DND-41 (cell line): Measurements from ENCODE around the gene JMJD8.

ENCODE experiments used
- ATAC-seq: fragments of 200-7000 bp; cut with Tn5 transposase; 3 replicates; pipeline ENCODE4 v1.9.1; 2021; ENCODE audit warnings: low read depth; ENCODE audit not compliant: insufficient read depth
- DNase-seq: peaks from one replicate; pipeline ENCODE4 v3.0.0-alpha.2; 2020
- H2AFZ ChIP-seq: 2 replicates; pipeline ENCODE4 v1.6.0; 2012; ENCODE audit warnings: low read depth, low read length
- H3K27ac ChIP-seq: 2 replicates; pipeline ENCODE4 v1.5.1; 2012; ENCODE audit warnings: low read length, inconsistent platforms
- H3K27me3 ChIP-seq: fragments of 200-600 bp; sonication (generic); 2 replicates; pipeline ENCODE4 v1.6.0; 2012; ENCODE audit warnings: low read length, mild to moderate bottlenecking, inconsistent platforms; ENCODE audit not compliant: insufficient read depth, poor library complexity
- H3K36me3 ChIP-seq: 2 replicates; pipeline ENCODE4 v1.5.1; 2012; ENCODE audit warnings: low read length, inconsistent platforms; ENCODE audit not compliant: insufficient read depth
- H3K4me1 ChIP-seq: 2 replicates; pipeline ENCODE4 v1.5.1; 2012; ENCODE audit warnings: mild to moderate bottlenecking, low read length; ENCODE audit not compliant: insufficient read depth
- H3K4me2 ChIP-seq: 2 replicates; pipeline ENCODE4 v1.6.0; 2012; ENCODE audit warnings: mild to moderate bottlenecking, moderate library complexity, low read length, inconsistent platforms; ENCODE audit not compliant: insufficient read depth
- H3K4me3 ChIP-seq, 2 experiments: fragments of 200-600 bp in 1 of 2; shearing (Covaris generic) in 1 of 2; 2 replicates each; pipeline ENCODE4 v1.5.1; 2012 to 2016; ENCODE audit warnings: inconsistent platforms in 2 of 2, low read length in 2 of 2, mild to moderate bottlenecking in 2 of 2, low read depth in 1 of 2, moderate library complexity in 1 of 2
- H3K79me2 ChIP-seq: 2 replicates; pipeline ENCODE4 v1.6.0; 2012; ENCODE audit warnings: low read length, inconsistent platforms; ENCODE audit not compliant: insufficient read depth
- H3K9ac ChIP-seq: 2 replicates; pipeline ENCODE4 v1.6.0; 2012; ENCODE audit warnings: low read depth, mild to moderate bottlenecking, inconsistent platforms, low read length, moderate library complexity
- H3K9me3 ChIP-seq: 2 replicates; pipeline ENCODE4 v1.5.1; 2012; ENCODE audit warnings: low read length, moderate library complexity, mild to moderate bottlenecking, inconsistent platforms; ENCODE audit not compliant: insufficient read depth, severe bottlenecking
- H4K20me1 ChIP-seq: 2 replicates; pipeline ENCODE4 v1.6.0; 2012; ENCODE audit warnings: low read length; ENCODE audit not compliant: insufficient read depth
- EZH2 ChIP-seq: IDR thresholded peaks from 3 replicates; pipeline ENCODE4 v1.6.1; 2012; ENCODE audit warnings: borderline replicate concordance, low read depth, mild to moderate bottlenecking, moderate library complexity, low read length, inconsistent platforms; ENCODE audit not compliant: severe bottlenecking
- TF ChIP-seq, protein P1 (sequence below): IDR thresholded peaks from 2 replicates; pipeline ENCODE4 v1.5.1; 2012; ENCODE audit warnings: borderline replicate concordance, low read length, moderate library complexity, mild to moderate bottlenecking; ENCODE audit not compliant: poor library complexity, severe bottlenecking; ENCODE audit errors: extremely low read depth

JMJD8 gene

GRCh38 chr16:634996-635395 lies 49.1 kb downstream of the JMJD8 start:
- TF ChIP-seq EZH2, result no peak
- TF ChIP-seq, protein P1, sequence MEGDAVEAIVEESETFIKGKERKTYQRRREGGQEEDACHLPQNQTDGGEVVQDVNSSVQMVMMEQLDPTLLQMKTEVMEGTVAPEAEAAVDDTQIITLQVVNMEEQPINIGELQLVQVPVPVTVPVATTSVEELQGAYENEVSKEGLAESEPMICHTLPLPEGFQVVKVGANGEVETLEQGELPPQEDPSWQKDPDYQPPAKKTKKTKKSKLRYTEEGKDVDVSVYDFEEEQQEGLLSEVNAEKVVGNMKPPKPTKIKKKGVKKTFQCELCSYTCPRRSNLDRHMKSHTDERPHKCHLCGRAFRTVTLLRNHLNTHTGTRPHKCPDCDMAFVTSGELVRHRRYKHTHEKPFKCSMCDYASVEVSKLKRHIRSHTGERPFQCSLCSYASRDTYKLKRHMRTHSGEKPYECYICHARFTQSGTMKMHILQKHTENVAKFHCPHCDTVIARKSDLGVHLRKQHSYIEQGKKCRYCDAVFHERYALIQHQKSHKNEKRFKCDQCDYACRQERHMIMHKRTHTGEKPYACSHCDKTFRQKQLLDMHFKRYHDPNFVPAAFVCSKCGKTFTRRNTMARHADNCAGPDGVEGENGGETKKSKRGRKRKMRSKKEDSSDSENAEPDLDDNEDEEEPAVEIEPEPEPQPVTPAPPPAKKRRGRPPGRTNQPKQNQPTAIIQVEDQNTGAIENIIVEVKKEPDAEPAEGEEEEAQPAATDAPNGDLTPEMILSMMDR, result no peak
- no peaks in the 10 kb centered on the region for H3K27me3 ChIP-seq
- H3K4me2 ChIP-seq, result peak overlapping the region; percentile 92
- H3K4me1 ChIP-seq, result peaks cover 27% of the 10 kb centered on the region
- no peak overlapping the region for H2AFZ ChIP-seq
- H3K36me3 ChIP-seq, result peaks cover 17% of the 10 kb centered on the region
- H3K4me3 ChIP-seq, result peak overlapping the region; percentile 80 to 84; a peak in 3 of 4 replicates
- H4K20me1 ChIP-seq, result peaks cover 28% of the 10 kb centered on the region
- no peaks in the 10 kb centered on the region for H3K9me3 ChIP-seq
- H3K9ac ChIP-seq, result peak overlapping the region; percentile 92
- peaks cover 23% of the 10 kb centered on the region for H3K79me2 ChIP-seq
- DNase-seq (no peak), ATAC-seq (no peak)
- peak overlapping the region; percentile 84 for H3K27ac ChIP-seq

GRCh38 chr16:634051-634670 lies 50.0 kb downstream of the JMJD8 start:
- peaks cover 27% of the 10 kb centered on the region for H3K4me1 ChIP-seq
- no peak overlapping the region for H3K27ac ChIP-seq
- peaks cover 31% of the 10 kb centered on the region for H4K20me1 ChIP-seq
- peak overlapping the region in 1 of 2 experiments; percentile 19; a peak in 1 of 4 replicates for H3K4me3 ChIP-seq
- H3K27me3 ChIP-seq, result no peaks in the 10 kb centered on the region
- no peak overlapping the region for H2AFZ ChIP-seq
- no peak for ATAC-seq
- H3K9me3 ChIP-seq, result no peaks in the 10 kb centered on the region
- H3K36me3 ChIP-seq, result peaks cover 17% of the 10 kb centered on the region
- DNase-seq, result no peak
- H3K79me2 ChIP-seq, result peaks cover 23% of the 10 kb centered on the region
- no peak for TF ChIP-seq EZH2
- TF ChIP-seq, protein P1, result no peak
- H3K9ac ChIP-seq, result peak overlapping the region; percentile 92; the same call in 1 of the 2 replicates
- H3K4me2 ChIP-seq, result peak overlapping the region; percentile 92

DNA sequence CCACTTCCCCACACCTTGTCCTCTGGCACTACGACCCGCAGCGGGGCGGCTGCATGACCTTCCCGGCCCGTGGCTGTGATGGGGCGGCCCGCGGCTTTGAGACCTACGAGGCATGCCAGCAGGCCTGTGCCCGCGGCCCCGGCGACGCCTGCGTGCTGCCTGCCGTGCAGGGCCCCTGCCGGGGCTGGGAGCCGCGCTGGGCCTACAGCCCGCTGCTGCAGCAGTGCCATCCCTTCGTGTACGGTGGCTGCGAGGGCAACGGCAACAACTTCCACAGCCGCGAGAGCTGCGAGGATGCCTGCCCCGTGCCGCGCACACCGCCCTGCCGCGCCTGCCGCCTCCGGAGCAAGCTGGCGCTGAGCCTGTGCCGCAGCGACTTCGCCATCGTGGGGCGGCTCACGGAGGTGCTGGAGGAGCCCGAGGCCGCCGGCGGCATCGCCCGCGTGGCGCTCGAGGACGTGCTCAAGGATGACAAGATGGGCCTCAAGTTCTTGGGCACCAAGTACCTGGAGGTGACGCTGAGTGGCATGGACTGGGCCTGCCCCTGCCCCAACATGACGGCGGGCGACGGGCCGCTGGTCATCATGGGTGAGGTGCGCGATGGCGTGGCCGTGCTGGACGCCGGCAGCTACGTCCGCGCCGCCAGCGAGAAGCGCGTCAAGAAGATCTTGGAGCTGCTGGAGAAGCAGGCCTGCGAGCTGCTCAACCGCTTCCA lies 50.6 kb downstream of the JMJD8 start:
- peaks cover 23% of the 10 kb centered on the region for H3K79me2 ChIP-seq
- H3K27ac ChIP-seq, result no peak overlapping the region
- H3K4me3 ChIP-seq, result peak overlapping the region in 1 of 2 experiments; percentile 19; a peak in 1 of 4 replicates
- no peaks in the 10 kb centered on the region for H3K9me3 ChIP-seq
- DNase-seq (no peak), ATAC-seq (no peak)
- no peak overlapping the region for H3K9ac ChIP-seq
- H2AFZ ChIP-seq, result no peak overlapping the region
- TF ChIP-seq, protein P1, result no peak
- no peak for TF ChIP-seq EZH2
- H4K20me1 ChIP-seq, result peaks cover 34% of the 10 kb centered on the region
- peaks cover 17% of the 10 kb centered on the region for H3K36me3 ChIP-seq
- H3K27me3 ChIP-seq, result no peaks in the 10 kb centered on the region
- H3K4me1 ChIP-seq, result peaks cover 27% of the 10 kb centered on the region
- H3K4me2 ChIP-seq, result peak overlapping the region; percentile 92; the same call in 1 of the 2 replicates
